ENCODE measurements around the gene RCSD1.

DNA sequence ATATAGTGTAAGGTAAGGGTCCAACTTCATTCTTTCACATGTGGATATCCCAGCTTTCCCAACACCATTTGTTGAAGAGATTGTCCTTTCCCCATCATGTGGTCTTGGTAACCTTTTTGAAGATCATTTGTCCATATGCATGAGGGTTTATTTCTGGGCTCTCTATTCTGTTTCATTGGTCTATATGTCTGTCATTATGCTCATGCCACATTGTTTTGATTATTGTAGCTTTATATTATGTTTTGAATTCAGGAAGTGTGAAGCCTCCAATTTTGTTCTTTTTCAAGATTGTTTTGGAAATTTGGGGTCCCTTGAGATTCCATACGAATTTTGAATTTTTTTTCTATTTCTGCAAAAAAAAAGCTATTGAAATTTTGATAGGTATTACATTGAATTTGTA is 15.2 kb upstream of the RCSD1 start:
- TF ChIP-seq POLR2A (IDR thresholded peaks at IDR 0.05; ENCODE audit: low read depth, low read length) = no peak
- TF ChIP-seq POLR2AphosphoS5 (IDR thresholded peaks at IDR 0.05; ENCODE audit: low read depth, low read length) = no peak

Data from GM12892 (cell line).